T-cell (primary cell): Measurements from ENCODE around the gene ZNF668. TPM values are rescaled to one million over a fixed set of nuclear protein-coding genes. Genes with fewer than 3 reads are reported as not detected.
A peak's percentile ranks its signal among the peaks of the same experiment; 100 is the strongest.

ENCODE experiments used
- ATAC-seq, 4 experiments: fragments of 200-7000 bp in 3 of 4; fragments of 150-1000 bp in 1 of 4; cut with Tn5 transposase; replicated peaks in 1 of 4; 1 replicate in 3 of 4; 2 replicates in 1 of 4; pipeline ENCODE4 v1.10.0; 2021; ENCODE audit warnings: moderate library complexity in 3 of 4, mild to moderate bottlenecking in 2 of 4, moderate number of reproducible peaks in 1 of 4
- CTCF ChIA-PET, 2 donors: fragments of 300-600 bp; sonication (Branson Sonifier 250); formaldehyde crosslinking; loops; one replicate each; lab custom pipeline; 2022; ENCODE audit warnings: antibody characterized with exemption in 2 of 2; lab: Charles Lee
- POLR2A ChIA-PET, 2 donors: fragments of 300-600 bp; sonication (Branson Sonifier 250); formaldehyde crosslinking; loops; one replicate each; lab custom pipeline; 2022; ENCODE audit warnings: antibody characterized with exemption in 2 of 2; lab: Charles Lee
- DNase-seq, 35 experiments: peaks; one replicate each; pipeline versions ENCODE4 v3.0.0 to v3.0.0-alpha.2; 2013 to 2023
- H3K27ac ChIP-seq: one replicate; pipeline ENCODE4 v1.5.1; 2013; ENCODE audit warnings: low read length
- H3K27me3 ChIP-seq, 2 experiments: replicated peaks in 1 of 2; 1 replicate in 1 of 2; 2 replicates in 1 of 2; pipeline versions ENCODE4 v1.6.1 to v1.7.0; 2013; ENCODE audit warnings: low read length in 1 of 2, mixed read lengths in 1 of 2; ENCODE audit not compliant: control insufficient read depth in 2 of 2, insufficient read depth in 2 of 2; ENCODE audit errors: extremely low read depth in 1 of 2
- H3K36me3 ChIP-seq, 2 donors: 1 replicate in 1 of 2; 2 replicates in 1 of 2; pipeline versions ENCODE4 v1.6.1 to v1.7.0; 2013; ENCODE audit warnings: low read length in 1 of 2; ENCODE audit not compliant: control insufficient read depth in 2 of 2, insufficient read depth in 1 of 2; ENCODE audit errors: extremely low read depth in 1 of 2
- H3K4me1 ChIP-seq, 2 experiments: 1 replicate in 1 of 2; 2 replicates in 1 of 2; pipeline versions ENCODE4 v1.6.1 to v1.7.0; 2013; ENCODE audit warnings: low read length in 2 of 2, mixed read lengths in 1 of 2; ENCODE audit not compliant: insufficient read depth in 2 of 2, control insufficient read depth in 1 of 2; ENCODE audit errors: extremely low read depth in 1 of 2
- H3K4me3 ChIP-seq, 2 donors: 1 replicate in 1 of 2; 2 replicates in 1 of 2; pipeline versions ENCODE4 v1.5.1 to v1.7.0; 2013; ENCODE audit warnings: mild to moderate bottlenecking in 2 of 2, low read length in 1 of 2, moderate library complexity in 1 of 2; ENCODE audit not compliant: control insufficient read depth in 1 of 2; ENCODE audit errors: extremely low read depth in 1 of 2
- H3K9me3 ChIP-seq: 2 replicates; pipeline ENCODE4 v1.7.0; 2013
- H3K27ac Mint-ChIP-seq, 2 donors: one replicate each; pipeline ENCODE4 v1.8.0; 2020 to 2021; ENCODE audit warnings: mild to moderate bottlenecking in 2 of 2, mixed read lengths in 2 of 2
- H3K27me3 Mint-ChIP-seq, 2 donors: one replicate each; pipeline ENCODE4 v1.8.0; 2021 to 2022; ENCODE audit warnings: mixed read lengths in 2 of 2
- H3K36me3 Mint-ChIP-seq: one replicate; pipeline ENCODE4 v1.8.0; 2021; ENCODE audit warnings: mixed read lengths
- H3K4me1 Mint-ChIP-seq, 3 donors: one replicate each; pipeline ENCODE4 v1.8.0; 2020 to 2022; ENCODE audit warnings: mixed read lengths in 3 of 3, mild to moderate bottlenecking in 1 of 3
- H3K4me3 Mint-ChIP-seq, 3 donors: one replicate each; pipeline ENCODE4 v1.8.0; 2020 to 2022; ENCODE audit warnings: mild to moderate bottlenecking in 3 of 3, mixed read lengths in 3 of 3, moderate library complexity in 3 of 3
- H3K9me3 Mint-ChIP-seq, 3 donors: one replicate each; pipeline ENCODE4 v1.8.0; 2020 to 2022; ENCODE audit warnings: mixed read lengths in 3 of 3
- WGBS: methylation state at CpG from one replicate; pipeline ENCODE4 v1.1.5; 2013; ENCODE audit warnings: missing lambda C conversion rate; ENCODE audit not compliant: insufficient coverage; 5-methylcytosine and 5-hydroxymethylcytosine counted together
- total RNA-seq, 35 experiments: library from RNA in 6 of 35; stranded (reverse) in 6 of 35; fragments of 120-200 nt in 1 of 35; gene quantifications; one replicate each; pipeline versions ENCODE4 v1.2.1 to v1.2.4 and lab custom pipeline; 2013 to 2026

ZNF668 gene
- total RNA-seq, 5 donors from 2014 or later (not counting 1 experiment from before 2014, with no cell fraction given) = 12.3 to 14.4 (median 14.3) TPM

GRCh38 chr16:31113121-31114120 lies 39.4 kb upstream of the ZNF668 start:
- H3K27ac Mint-ChIP-seq = peak overlapping the region in 1 of 2 donors; percentile 68
- DNase-seq (no peak), ATAC-seq (no peak)
- H3K9me3 ChIP-seq = no peaks in the 10 kb centered on the region
- H3K4me1 ChIP-seq = peaks cover 9 to 24% of the 10 kb centered on the region in 2 experiments
- H3K36me3 Mint-ChIP-seq = peaks cover 20% of the 10 kb centered on the region
- H3K4me3 Mint-ChIP-seq = peak overlapping the region in 1 of 3 donors; percentile 9
- WGBS = 63% methylated on average over 2 of the region's 5 CpGs
- peaks cover 6 to 19% (median 15%) of the 10 kb centered on the region in 3 donors for H3K4me1 Mint-ChIP-seq
- no peaks in the 10 kb centered on the region for H3K9me3 Mint-ChIP-seq
- H3K36me3 ChIP-seq = peaks cover 12 to 31% of the 10 kb centered on the region in 2 donors
- no peak overlapping the region for H3K27ac ChIP-seq
- ChIA-PET CTCF (interaction anchor here in 1 of 2 donors (0.6 kb wide), 1 partner anchor 10 kb away, joined by 5 read pairs; no protein-coding TSS in a partner anchor), POLR2A (interaction anchor here in 1 of 2 donors (0.6 kb wide), 1 partner anchor 22 kb away, joined by 3 read pairs; the partner anchor contains the start of gene PRSS8)
- no peak overlapping the region for H3K4me3 ChIP-seq
- H3K27me3 ChIP-seq = no peaks in the 10 kb centered on the region
- no peaks in the 10 kb centered on the region for H3K27me3 Mint-ChIP-seq

- DNase-seq (no peak), ATAC-seq (no peak)
- peak overlapping the region in 1 of 2 donors; percentile 11 for H3K27ac Mint-ChIP-seq
- H3K27me3 Mint-ChIP-seq = no peaks in the 10 kb centered on the region
- peaks cover 20% of the 10 kb centered on the region for H3K36me3 Mint-ChIP-seq
- peaks cover 5 to 17% (median 14%) of the 10 kb centered on the region in 3 donors for H3K4me1 Mint-ChIP-seq
- no peak overlapping the region for H3K4me3 Mint-ChIP-seq
- Histone ChIP-seq H3K4me1 (peaks cover 4 to 23% of the 10 kb centered on the region in 2 experiments), H3K9me3 (no peaks in the 10 kb centered on the region), H3K27me3 (no peaks in the 10 kb centered on the region), H3K27ac (no peak overlapping the region), H3K36me3 (peaks cover 12 to 31% of the 10 kb centered on the region in 2 donors), H3K4me3 (no peak overlapping the region)
- no peaks in the 10 kb centered on the region for H3K9me3 Mint-ChIP-seq
- ChIA-PET POLR2A (no interaction called here), CTCF (no interaction called here)
- WGBS = 86% methylated on average over 1 of the region's 2 CpGs
These were observed 38.7 kb upstream of the ZNF668 start for GRCh38 chr16:31112711-31113110.

GRCh38 chr16:31111881-31112466 lies 37.9 kb upstream of the ZNF668 start:
- H3K4me1 Mint-ChIP-seq = peaks cover 9 to 18% (median 14%) of the 10 kb centered on the region in 3 donors
- H3K27ac Mint-ChIP-seq = no peak overlapping the region
- ChIA-PET POLR2A (no interaction called here), CTCF (interaction anchor here in 1 of 2 donors (0.5 kb wide), 1 partner anchor 26 kb away, joined by 4 read pairs; no protein-coding TSS in a partner anchor)
- no peak overlapping the region for H3K4me3 Mint-ChIP-seq
- Histone ChIP-seq H3K4me1 (peaks cover 4 to 25% of the 10 kb centered on the region in 2 experiments), H3K9me3 (no peaks in the 10 kb centered on the region), H3K36me3 (peaks cover 12 to 31% of the 10 kb centered on the region in 2 donors), H3K27me3 (no peaks in the 10 kb centered on the region), H3K4me3 (no peak overlapping the region), H3K27ac (no peak overlapping the region)
- 97% methylated on average over 20 of the region's 23 CpGs for WGBS
- ATAC-seq (no peak), DNase-seq (no peak)
- peaks cover 20% of the 10 kb centered on the region for H3K36me3 Mint-ChIP-seq
- no peaks in the 10 kb centered on the region for H3K27me3 Mint-ChIP-seq
- H3K9me3 Mint-ChIP-seq = no peaks in the 10 kb centered on the region

- Mint-ChIP-seq H3K9me3 (no peaks in the 10 kb centered on the region), H3K27me3 (no peaks in the 10 kb centered on the region), H3K4me3 (peak overlapping the region; percentile 45 to 80 (median 72)), H3K4me1 (peaks cover 14 to 21% (median 17%) of the 10 kb centered on the region in 3 donors), H3K27ac (peak overlapping the region in 1 of 2 donors; percentile 53), H3K36me3 (peaks cover 20% of the 10 kb centered on the region)
- DNase-seq = no peak
- Histone ChIP-seq H3K27ac (no peak overlapping the region), H3K36me3 (peaks cover 12 to 31% of the 10 kb centered on the region in 2 donors), H3K9me3 (no peaks in the 10 kb centered on the region), H3K4me1 (peaks cover 4 to 24% of the 10 kb centered on the region in 2 experiments), H3K4me3 (no peak overlapping the region), H3K27me3 (no peaks in the 10 kb centered on the region)
- WGBS = 91% methylated on average over 23 of the region's 26 CpGs
- ChIA-PET CTCF (no interaction called here), POLR2A (no interaction called here)
- no peak for ATAC-seq
These were observed 36.3 kb upstream of the ZNF668 start for GRCh38 chr16:31110106-31111034.

- Mint-ChIP-seq H3K4me1 (peaks cover 14 to 21% (median 17%) of the 10 kb centered on the region in 3 donors), H3K27me3 (no peaks in the 10 kb centered on the region), H3K36me3 (peaks cover 20% of the 10 kb centered on the region), H3K27ac (peak overlapping the region; percentile 55 to 67), H3K9me3 (no peaks in the 10 kb centered on the region), H3K4me3 (peak overlapping the region; percentile 72 to 81 (median 80))
- WGBS = 91% methylated on average over 9 of the region's 12 CpGs
- Histone ChIP-seq H3K4me3 (no peak overlapping the region), H3K9me3 (no peaks in the 10 kb centered on the region), H3K4me1 (peaks cover 4 to 24% of the 10 kb centered on the region in 2 experiments), H3K27ac (no peak overlapping the region), H3K27me3 (no peaks in the 10 kb centered on the region), H3K36me3 (peaks cover 12 to 31% of the 10 kb centered on the region in 2 donors)
- DNase-seq = no peak
- ChIA-PET CTCF (no interaction called here), POLR2A (no interaction called here)
- no peak for ATAC-seq
These were observed 35.6 kb upstream of the ZNF668 start for GRCh38 chr16:31109622-31110021.
